ENCODE data around the gene HDAC4. TPM values are rescaled to one million over a fixed set of nuclear protein-coding genes. Genes with fewer than 3 reads are reported as not detected.

HDAC4 gene
- total and polyA plus RNA-seq, 2 of the 8 experiments (the other 6 are each of a cell fraction or from before 2014, with no cell fraction given) = 15.4 to 31.5 TPM

- Histone ChIP-seq H3K23me2 (ENCODE audit: low read depth, low read length) (no peaks in the 10 kb centered on the region), H3K36me3 (ENCODE audit: control insufficient read depth in 2 of 4, insufficient read depth in 4 of 4, low read length in 3 of 4) (peaks cover 6% of the 10 kb centered on the region in 4 experiments; a peak in 4 of 8 replicates), H2BK20ac (ENCODE audit: low read length) (no peak overlapping the region), H2AK5ac (ENCODE audit: low read depth, low read length) (no peak overlapping the region), H3K14ac (ENCODE audit: insufficient read length) (no peak overlapping the region), H3K4me2 (ENCODE audit: insufficient read depth in 1 of 2, low read depth in 2 of 2, low read length in 2 of 2) (no peak overlapping the region), H2BK5ac (ENCODE audit: low read depth, low read length) (no peak overlapping the region), H2BK120ac (replicated peaks; ENCODE audit: low read depth, low read length) (no peak overlapping the region), H2BK12ac (ENCODE audit: low read depth, low read length) (no peak overlapping the region), H3K56ac (replicated peaks; ENCODE audit: insufficient read length, low read depth, low read length) (no peak overlapping the region), H3K79me1 (ENCODE audit: low read depth, low read length) (no peaks in the 10 kb centered on the region), H3K27me3 (replicated peaks in 1 of 4; ENCODE audit: control insufficient read depth in 3 of 4, extremely low read depth in 1 of 4, insufficient read depth in 3 of 4, low read length in 3 of 4) (no peaks in the 10 kb centered on the region), H3K9me3 (ENCODE audit: insufficient read depth in 2 of 2, low read depth in 1 of 2, low read length in 1 of 2) (no peaks in the 10 kb centered on the region; a peak in 1 of 4 replicates), H3K4me1 (replicated peaks in 1 of 4; ENCODE audit: control insufficient read depth in 3 of 4, insufficient read depth in 4 of 4, low read length in 3 of 4) (no peaks in the 10 kb centered on the region), H3K27ac (ENCODE audit: low read depth, low read length) (no peak overlapping the region), H2BK15ac (ENCODE audit: low read length) (no peak overlapping the region), H3K4me3 (ENCODE audit: extremely low read depth in 1 of 4, insufficient read depth in 2 of 4, low read depth in 3 of 4, low read length in 4 of 4) (no peak overlapping the region), H4K91ac (replicated peaks; ENCODE audit: insufficient read length, low read length) (no peak overlapping the region), H3K4ac (replicated peaks; ENCODE audit: insufficient read length, low read depth, low read length) (no peak overlapping the region), H3K18ac (ENCODE audit: extremely low read depth, low read length) (no peak overlapping the region), H3K9ac (replicated peaks in 1 of 4; ENCODE audit: extremely low read depth in 1 of 4, low read depth in 3 of 4, low read length in 3 of 4) (no peak overlapping the region), H4K20me1 (replicated peaks in 1 of 2; ENCODE audit: control insufficient read depth in 1 of 2, insufficient read depth in 2 of 2, low read length in 2 of 2) (peaks cover 0 to 5% of the 10 kb centered on the region in 2 experiments), H4K5ac (ENCODE audit: insufficient read length, low read depth, low read length) (no peak overlapping the region), H2AFZ (ENCODE audit: low read length) (no peak overlapping the region), H3K23ac (ENCODE audit: insufficient read length) (no peak overlapping the region), H3K79me2 (ENCODE audit: control insufficient read depth in 1 of 2, insufficient read depth in 2 of 2, low read length in 2 of 2) (no peaks in the 10 kb centered on the region), H4K8ac (ENCODE audit: extremely low read depth, insufficient read depth, low read length) (no peak overlapping the region)
- DNase-seq (ENCODE audit: low read depth in 1 of 2, low spot score in 2 of 2) (no peak), FAIRE-seq (no peak)
- CTCF ChIA-PET (ENCODE audit: partially characterized antibody) = no interaction called here
- WGBS, 2 experiments (ENCODE audit: extremely low coverage in 1 of 2, insufficient coverage in 1 of 2, insufficient read length in 1 of 2, insufficient replicate concordance in 2 of 2, low coverage in 1 of 2, low lambda C conversion rate in 2 of 2, missing lambda C conversion rate in 1 of 2) = 93% methylated on average over 14 of the region's 14 CpGs; no CpG with 5 or more reads in 1 of the 2 experiments
- POLR2A ChIA-PET (ENCODE audit: partially characterized antibody) = no interaction called here
- TF ChIP-seq BRCA1 (IDR thresholded peaks at IDR 0.05; ENCODE audit: low read depth, low read length) (no peak), POLR2A (IDR thresholded peaks at IDR 0.05; ENCODE audit: control extremely low read depth in 1 of 2, low read depth in 2 of 2, low read length in 2 of 2) (no peak), SIRT6 (IDR thresholded peaks at IDR 0.05; ENCODE audit: low read length) (no peak)
- TF ChIP-seq, protein P1, sequence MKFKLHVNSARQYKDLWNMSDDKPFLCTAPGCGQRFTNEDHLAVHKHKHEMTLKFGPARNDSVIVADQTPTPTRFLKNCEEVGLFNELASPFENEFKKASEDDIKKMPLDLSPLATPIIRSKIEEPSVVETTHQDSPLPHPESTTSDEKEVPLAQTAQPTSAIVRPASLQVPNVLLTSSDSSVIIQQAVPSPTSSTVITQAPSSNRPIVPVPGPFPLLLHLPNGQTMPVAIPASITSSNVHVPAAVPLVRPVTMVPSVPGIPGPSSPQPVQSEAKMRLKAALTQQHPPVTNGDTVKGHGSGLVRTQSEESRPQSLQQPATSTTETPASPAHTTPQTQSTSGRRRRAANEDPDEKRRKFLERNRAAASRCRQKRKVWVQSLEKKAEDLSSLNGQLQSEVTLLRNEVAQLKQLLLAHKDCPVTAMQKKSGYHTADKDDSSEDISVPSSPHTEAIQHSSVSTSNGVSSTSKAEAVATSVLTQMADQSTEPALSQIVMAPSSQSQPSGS (IDR thresholded peaks at IDR 0.05; ENCODE audit: low read length) = no peak
These were observed 328.0 kb downstream of the HDAC4 start for GRCh38 chr2:239072786-239073185.

Data from H1 (cell line).